HG02840 (cell line): ENCODE results near the gene CCL20.
"Not testable (repeated sequence)": the region's sequence is repeated elsewhere in the genome, so short reads cannot be mapped to it uniquely, and the experiment has no call there.

Experiments
- ATAC-seq: cut with Tn5 transposase; IDR thresholded peaks from one replicate; pipeline ENCODE4 v1.9.1; 2021; ENCODE audit warnings: mild to moderate bottlenecking, moderate library complexity, moderate number of reproducible peaks; ENCODE audit not compliant: unreplicated experiment, low FRiP score

The CCL20 gene, protein sequence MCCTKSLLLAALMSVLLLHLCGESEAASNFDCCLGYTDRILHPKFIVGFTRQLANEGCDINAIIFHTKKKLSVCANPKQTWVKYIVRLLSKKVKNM

DNA sequence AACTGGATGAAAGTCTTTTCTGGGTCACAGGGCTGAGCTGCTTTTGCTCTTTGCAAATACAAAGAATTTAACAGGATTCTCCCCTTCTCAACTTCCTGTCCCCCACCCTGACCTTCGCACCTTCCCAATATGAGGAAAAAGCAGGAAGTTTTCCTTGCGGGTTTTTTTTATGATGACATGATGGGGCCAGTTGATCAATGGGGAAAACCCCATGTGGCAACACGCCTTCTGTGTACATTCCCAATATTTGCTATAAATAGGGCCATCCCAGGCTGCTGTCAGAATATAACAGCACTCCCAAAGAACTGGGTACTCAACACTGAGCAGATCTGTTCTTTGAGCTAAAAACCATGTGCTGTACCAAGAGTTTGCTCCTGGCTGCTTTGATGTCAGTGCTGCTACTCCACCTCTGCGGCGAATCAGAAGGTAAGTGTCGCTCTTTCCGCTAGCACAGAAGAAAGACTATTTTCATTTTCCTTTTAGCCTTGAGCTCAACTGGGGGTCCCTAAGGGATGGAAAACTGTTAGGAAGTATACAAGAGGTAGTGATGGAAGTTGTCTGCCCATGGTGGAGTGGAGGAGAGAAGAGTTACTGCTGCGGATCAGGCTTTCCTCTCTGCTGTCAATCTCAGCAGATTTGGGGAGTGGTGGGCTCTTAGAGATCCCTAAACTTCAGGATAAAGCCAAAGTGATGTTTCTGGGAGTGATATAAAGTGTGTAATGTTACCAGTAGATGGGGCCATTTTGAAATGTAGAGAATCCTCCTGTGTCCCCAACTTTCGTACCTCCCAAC is at the start of gene CCL20:
CCL20 (plus strand) TSS at position 281 of the 792 bp plus-strand sequence; CDS start at position 351, 70 bp downstream.
- no peak for ATAC-seq

DNA sequence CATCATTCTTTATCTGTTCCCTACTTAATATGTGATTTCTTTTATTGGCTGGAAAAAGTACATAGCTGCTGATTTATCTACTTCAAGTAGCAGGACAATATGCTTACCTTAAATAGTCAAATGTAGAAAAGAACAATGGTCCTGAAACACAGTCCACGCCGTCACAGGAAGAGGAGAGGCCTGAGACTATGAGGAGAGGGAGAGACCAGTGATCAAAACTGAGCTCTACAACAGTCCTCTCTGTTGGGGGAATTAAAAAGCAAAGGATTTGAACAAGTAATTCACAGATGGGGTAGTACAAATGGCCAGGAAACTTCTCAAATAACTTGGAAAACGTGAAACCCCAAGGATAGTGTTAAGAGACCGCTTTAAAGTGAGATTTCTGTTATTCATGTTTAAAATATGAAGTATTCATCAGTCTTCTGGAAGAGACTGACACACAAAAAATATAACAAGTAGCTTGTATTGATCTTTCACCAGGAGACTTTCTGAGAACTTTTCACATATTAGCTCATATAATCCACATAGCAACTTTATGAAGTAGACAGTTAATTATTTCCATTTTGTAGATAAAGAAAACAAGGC is 47.8 kb upstream of the CCL20 start:
- no peak for ATAC-seq

DNA sequence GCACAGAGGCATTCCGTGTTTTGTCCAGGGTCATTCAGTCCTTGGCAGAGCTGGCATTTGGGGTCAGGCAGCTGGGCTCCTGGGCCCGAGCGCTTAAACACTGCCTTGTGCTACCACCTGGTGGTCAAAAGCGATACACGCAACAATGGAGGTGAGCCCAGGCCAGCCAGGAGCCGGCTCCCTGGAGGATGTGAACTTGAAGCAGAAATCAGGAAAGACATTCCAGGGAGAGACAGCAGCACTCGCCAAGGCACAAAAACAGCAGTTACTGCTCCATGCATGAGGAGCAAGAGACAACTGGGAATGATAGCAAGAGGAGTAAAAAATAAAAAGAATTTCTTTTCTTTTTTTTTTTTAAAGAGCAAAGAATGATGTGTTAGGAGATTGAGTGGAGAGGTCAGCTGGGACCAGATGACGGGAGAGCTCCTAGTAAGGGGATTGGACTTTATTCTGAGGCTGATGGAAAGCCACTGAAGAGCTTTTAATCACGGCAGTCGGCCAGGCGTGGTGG is 47.2 kb upstream of the CCL20 start:
- no peak for ATAC-seq

DNA sequence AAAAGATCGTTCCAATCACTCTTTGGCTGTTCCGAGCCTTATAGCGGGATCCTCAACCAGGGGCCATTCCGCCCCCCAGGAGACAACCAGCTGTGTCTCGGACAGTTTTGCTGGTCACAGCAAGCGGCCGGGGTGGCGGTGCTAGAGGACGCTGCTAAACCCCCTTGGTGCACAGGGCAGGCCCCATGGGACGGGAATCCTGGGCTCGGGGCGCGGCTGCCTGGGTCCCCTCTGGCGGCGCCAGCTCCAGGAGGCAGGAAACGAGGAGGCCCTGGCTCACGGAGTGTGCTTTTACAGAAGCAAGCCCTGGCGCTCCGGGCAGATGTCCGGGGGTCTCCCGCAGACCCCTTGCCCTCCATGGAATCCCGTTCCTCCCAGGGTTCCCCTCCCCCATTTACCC is 45.8 kb upstream of the CCL20 start:
- no peak for ATAC-seq

DNA sequence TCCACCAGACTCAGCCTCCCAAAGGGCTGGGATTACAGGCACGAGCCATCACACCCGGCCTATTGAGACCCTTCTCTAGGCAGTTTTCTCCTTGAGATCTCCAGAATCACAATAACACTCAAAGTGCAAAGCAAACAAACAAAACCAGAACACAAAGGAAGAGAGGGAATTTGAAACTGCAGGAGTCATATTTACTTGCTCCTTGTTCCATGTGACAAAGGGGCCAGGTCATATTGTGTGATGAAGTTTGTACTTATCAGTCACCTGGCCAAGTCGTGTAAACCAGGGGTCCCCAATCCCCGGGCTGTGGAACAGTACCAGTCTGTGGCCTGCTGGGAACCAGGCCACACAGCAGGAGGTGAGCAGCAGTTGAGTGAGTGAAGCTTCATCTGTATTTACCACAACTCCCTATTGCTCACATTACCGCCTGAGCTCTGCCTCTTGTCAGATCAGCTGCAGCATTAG is 41.4 kb upstream of the CCL20 start:
- no peak for ATAC-seq

DNA sequence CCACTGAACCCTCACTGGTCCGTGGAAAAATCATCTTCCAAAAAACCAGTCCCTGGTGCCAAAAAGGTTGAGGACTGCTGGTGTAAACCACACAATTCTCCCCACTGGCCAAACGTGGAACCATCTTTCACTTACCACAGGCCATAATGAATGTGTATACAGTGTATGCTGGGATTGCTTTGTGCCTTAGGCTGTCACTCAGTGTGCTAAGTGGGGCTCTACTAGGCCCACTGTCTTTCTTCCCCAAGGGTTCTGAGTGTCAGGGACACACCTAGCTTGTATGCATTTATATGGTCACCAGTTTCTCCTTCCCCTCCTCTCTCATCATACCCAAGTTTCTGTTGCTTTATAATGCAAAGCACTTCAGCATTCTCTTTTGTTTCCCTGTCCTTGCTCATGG is 40.7 kb upstream of the CCL20 start:
- no peak for ATAC-seq

DNA sequence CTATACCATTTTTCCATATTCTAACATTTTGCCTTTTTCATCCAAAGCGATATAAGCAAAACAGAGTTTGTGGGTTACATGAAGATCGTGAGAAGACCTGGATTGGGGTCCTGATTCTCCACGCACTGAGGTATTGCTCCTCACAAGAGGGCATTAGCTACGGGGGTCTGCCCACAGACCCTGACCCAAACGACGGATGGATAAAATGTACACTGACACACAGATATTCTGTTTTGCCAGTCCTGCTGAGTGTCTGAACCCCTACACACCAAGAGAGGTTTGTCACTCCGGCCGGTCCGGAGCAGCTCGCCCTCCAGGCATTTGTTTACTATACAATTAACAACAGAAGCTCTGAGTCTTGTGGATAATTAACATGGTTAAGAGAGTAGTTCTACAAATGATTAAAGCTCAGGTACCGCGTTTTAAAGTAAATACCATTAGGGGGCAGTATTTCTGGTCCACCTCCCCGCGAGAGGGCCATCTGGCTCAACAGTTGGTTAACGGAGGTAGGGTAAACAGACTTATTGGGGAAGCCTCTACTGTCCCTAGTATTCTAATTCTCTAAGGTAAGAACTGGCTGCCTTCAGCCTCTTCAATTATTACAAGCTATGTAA is 39.5 kb upstream of the CCL20 start:
- ATAC-seq: no peak

DNA sequence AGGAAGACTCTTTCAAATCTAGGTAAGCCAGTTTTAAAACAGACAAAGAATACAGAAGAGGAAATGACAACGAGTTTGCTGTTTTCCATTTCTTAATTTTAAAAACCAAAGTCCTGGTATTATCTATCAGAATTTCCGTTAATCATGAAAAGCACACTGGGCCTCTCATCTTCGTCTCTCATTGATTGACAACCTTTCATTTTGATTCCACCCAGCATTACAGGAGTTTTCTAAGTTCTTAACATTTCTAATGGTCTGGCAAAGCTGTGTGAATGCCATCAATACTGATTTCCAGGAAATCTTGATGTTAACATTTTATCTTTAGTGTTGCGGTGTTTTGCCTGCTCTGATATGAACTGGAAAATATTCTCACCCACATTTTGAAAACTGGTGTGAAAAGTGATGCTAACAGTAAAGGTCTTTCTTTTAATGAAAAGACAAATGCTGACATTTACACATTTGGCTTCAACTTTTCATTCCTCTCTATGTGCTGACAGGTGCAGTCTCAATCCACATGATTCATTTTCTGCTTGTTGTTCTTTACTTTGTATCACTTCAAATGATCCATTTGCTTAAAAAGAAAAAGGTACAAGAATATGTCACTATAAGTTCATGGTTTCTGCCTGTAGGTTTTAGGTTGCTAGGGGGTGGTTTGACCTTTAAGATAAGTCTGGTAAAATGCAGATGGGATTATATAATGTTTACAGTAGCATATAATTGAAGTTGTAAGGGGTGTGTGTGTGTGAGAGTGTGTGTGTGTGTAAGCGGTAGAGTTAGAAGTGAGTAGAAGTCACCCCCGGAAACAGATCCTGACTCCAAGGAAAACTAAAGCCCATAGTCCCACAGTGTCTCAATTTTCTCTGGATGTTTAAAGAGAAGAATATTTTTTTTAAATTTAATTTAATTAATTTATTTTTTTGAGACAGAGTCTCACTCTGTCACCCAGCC is 38.5 kb upstream of the CCL20 start:
- no peak for ATAC-seq

DNA sequence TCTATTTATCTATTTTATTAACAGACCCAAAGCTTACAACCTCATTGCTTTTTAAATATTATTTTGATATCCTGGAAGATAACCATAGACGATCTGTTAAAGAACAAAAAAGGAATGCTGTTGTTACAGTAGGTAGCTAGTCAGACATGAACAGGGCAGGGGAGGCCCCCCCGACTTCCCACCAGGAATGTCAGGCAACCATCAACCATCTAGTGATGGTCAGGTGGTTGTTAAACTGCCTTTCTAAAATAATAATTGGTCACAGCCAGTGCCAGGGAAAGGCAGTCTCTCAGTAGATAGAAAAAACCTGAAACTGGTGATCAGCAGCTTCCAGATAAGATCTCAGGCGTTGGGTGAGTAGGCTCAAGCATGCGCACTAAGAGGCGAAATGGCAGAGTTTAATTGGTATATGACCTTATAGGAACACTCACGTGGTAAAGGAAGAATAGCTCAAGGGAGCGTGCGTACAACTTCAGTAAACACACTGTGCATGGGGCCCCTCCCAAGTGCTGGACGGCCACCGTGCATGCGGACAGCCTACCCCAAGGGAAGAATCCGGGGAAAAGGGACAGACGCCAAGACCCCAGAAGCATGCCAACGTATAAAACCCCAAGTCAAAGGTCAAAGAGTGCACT is 32.5 kb upstream of the CCL20 start:
- no peak for ATAC-seq

DNA sequence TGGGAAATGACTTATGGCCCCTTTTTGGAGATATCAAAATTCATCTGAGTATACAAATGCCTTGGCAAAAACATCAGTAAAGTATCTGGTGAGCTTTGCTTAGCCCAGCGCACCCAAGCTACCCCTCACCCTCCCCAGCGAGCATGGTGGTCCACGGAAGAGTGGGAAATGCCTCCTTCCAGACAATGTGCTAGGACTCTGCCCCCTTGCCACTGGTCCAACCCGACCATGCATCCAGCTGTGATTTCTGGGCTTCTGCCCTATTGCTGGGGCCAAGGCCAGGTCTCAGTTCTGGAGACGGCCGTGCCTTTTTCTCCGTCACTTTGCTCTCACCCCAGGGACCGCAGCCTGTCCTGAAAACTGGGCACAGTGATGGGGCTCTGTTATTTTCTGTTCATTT is 31.8 kb upstream of the CCL20 start:
- no peak for ATAC-seq

DNA sequence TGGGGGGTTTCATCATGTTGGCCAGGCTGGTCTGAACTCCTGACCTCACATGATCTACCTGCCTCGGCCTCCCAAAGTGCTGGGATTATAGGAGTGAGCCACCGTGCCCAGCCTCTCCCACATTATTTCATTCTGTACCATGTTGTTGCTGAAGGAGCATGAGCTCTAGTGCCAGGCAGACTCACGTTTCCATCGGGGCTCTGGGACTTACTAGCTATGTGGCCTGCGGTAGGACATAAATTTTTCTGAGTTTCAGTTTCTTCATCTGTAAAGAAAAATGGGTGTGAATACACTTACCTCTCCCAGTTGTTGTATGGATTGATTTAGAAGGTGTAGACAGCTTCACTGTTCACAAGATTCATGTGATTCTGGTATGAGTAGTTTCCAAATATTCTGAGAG is 30.8 kb upstream of the CCL20 start:
- peak; percentile 31 for ATAC-seq

DNA sequence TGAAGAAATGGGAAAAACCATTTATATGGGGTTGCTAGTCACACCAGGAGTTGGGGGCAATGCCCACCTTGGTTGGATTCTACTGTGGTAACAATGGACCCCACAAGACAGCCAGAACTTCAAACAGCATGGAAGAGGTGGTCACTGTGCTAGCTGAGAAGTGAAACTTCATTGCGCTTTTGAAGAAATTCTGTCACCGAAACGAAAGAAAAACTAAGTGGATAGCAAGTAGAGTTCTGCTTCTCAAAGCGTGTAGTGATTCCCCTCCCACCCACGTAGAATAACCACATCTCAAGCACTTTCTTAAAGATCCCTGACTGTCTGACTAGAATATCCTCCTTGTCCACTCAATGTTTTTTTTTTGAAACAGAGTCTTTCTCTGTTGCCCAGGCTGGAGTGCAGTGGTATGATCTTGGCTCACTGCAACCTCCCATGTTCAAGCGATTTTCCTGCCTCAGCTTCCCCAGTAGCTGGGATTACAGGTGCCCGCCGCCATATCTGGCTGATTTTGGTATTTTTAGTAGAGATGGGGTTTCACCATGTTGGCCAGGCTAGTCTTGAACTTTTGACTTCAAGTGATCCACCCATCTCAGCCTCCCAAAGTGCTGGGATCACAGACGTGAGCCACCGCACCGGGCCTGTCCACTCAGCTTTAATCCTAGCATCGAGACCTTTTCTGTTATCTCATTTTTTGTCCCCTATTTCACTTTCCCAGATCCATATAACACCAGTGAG is 30.1 kb upstream of the CCL20 start:
- peak; percentile 98 for ATAC-seq

DNA sequence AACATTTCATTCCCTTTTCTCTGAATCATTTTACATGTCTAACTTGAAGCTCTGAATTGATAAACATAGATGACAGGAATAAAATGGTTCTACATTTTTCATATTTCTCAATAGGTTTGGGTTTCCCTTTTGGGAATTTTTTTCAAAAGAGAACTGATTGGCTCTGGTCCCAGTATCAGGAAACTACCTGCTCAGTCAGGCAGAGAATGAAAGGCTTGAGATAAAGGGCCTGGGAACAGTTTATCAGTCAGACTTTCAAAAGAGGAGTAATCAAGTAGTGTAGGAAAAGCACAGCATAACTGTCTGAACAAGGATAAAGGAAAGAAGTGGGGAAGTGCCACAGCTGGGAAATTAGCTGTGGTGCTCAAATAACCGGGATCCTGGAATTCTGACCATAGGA is 28.3 kb upstream of the CCL20 start:
- ATAC-seq: no peak

DNA sequence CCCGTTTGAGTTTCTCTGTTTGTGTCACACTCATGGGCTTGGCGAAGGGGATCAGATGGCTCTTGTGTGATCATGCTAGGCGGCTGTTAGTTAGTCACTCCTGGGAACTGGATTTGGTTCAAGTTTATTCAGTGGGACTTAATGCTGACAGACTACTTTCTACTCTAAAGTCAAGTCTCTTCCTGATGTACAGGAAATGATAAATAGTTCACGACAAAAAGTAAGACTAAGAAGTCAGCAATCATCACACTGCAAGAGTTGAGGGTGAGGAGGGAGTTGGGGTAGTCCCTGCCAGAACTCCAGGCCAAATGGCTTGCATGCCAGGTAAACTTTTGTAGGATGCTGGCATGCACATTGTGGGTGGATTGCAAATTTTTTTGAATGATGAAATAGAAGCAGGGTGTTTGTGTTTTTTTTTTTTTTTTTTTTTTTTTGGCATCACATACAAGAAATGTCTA is 25.1 kb upstream of the CCL20 start:
- no peak for ATAC-seq

DNA sequence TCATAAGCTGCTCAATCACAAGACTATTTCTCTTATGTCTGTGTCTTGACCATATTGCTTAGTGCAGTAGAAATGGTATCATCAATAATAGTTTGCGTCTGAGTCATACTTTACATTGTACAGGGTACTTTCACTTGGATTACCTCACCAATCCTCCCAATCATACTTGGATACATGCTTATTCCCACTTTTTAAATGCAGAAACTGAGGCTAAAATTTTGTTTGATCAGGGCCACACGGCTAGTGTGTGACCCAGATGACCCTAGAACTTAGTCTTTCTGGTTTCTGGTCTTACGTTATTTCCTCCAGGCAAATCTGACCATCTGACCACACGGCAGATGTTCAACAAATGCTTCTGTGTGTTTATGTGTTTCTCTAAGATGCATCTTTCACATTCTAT is 23.8 kb upstream of the CCL20 start:
- no peak for ATAC-seq

DNA sequence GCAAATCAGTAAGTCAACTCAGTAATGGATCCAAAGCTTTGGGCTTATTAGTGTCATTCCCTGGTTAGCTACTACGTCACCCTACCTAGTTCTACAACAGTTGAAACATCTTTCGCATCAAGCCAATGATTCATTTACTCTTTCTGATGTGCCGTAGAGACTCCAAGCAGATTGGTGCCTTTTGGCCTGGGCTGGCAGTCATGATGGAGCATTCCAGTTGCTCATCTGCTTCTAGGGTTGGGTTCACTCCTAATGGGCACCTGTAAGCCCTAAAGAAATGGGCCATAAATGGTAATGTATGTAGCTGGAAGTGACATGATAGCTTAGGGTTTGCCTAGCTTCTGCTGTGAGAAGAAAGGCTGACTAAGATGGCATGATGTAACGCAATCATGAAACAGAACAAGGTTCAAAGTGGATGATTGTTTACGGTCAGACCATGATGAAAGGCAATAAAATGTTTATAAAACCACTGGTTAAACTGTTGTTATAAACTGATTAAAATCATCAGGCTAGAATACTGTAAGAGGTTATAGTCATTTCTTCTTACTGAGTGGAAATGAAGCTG is 20.4 kb upstream of the CCL20 start:
- no peak for ATAC-seq

DNA sequence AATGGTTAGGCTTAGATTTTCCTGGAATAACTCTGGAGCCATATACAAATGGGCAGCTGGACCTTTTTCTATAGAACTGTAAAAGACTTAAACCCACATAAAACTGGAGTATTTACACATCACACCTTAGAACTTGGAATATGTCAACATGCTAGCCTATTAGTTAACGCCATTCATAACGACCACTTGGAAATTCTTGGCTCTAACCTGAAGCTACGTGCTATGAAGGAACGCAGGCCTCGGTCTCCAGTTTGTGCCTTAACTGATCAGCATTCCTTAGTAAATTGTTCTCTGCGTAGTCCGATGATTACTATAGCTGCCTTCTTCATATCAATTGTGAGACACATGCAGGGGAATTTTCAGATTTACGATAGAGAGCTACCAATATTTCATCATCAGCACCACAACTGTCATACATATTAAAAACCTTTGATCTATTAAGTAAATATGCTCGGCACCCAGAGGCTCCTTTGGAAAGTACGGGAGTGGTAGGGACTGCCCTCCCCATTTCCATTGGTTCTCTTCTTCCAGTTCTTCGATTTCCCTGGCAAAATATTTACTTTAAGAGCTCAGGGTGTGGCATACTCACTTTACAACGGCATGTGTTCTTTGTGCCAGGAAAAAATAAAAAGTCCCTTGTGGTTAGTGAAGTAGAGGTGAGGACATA is 17.5 kb upstream of the CCL20 start:
- ATAC-seq: no peak

DNA sequence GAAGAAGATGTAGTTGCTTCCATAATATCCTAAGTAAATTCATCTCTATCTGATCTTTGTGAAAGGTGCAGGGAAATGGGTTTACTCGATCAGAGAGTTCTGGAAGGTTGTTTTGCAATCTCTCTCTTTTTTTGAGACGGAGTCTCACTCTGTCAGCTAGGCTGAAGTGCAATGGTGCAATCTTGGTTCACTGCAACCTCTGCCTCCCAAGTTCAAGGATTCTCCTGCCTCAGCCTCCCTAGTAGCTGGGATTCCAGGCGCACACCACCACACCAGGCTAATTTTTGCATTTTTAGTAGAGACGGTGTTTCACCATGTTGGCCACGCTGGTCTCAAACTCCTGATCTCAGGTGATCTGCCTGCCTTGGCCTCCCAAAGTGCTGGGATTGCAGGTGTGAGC is 16.9 kb upstream of the CCL20 start:
- ATAC-seq: not testable (repeated sequence)
